ENCODE results near the gene NEK4.
"Not testable (repeated sequence)": the region's sequence is repeated elsewhere in the genome, so short reads cannot be mapped to it uniquely, and the experiment has no call there.

Gene NEK4

DNA sequence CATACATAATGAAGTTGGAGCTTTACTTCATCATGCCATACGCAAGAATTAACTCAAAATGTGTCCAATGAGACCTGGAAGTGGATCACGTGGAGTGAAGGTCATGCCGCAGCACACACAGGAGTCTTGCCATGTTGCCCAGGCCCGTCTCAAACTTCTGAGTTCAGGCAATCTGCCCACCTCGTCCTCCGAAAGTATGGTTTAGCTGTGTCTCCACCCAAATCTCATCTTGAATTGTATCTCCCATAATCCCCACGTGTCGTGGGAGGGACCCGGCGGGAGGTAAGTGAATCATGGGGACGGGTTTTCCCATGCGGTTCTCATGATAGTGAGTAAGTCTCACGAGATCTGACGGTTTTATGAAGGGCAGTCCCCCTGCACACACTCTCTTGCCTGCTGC is 39.1 kb downstream of the NEK4 start:
- no peak for DNase-seq (ENCODE audit: low spot score)

- no peak for DNase-seq (ENCODE audit: low spot score)
Measured at GRCh38 chr3:52730681-52731080, 40.1 kb downstream of the NEK4 start.

- not testable (repeated sequence) for DNase-seq (ENCODE audit: low spot score)
Measured at GRCh38 chr3:52728753-52729152, 42.0 kb downstream of the NEK4 start.

GRCh38 chr3:52724511-52724910 is 46.2 kb downstream of the NEK4 start:
- DNase-seq (ENCODE audit: low spot score): no peak

GRCh38 chr3:52723935-52724334 is 46.8 kb downstream of the NEK4 start:
- DNase-seq (ENCODE audit: low spot score): no peak

DNA sequence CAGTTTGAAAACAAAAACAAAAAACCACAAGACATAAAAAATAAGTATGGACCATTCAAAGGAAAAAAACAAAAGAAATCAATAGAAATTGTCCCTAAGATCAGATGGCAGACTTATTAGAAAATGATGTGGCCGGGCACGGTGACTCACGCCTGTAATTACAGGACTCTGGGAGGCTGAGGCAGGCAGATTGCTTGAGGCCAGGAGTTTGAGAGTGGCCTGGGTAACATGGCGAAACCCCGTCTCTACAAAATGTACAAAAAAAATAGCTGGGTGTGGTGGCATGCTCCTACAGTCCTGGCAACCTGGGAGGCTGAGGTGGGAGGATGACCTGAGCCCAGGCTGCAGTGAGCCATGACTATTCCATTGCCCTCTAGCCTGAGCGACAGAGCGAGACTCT is 48.2 kb downstream of the NEK4 start:
- DNase-seq (ENCODE audit: low spot score): no peak

DNA sequence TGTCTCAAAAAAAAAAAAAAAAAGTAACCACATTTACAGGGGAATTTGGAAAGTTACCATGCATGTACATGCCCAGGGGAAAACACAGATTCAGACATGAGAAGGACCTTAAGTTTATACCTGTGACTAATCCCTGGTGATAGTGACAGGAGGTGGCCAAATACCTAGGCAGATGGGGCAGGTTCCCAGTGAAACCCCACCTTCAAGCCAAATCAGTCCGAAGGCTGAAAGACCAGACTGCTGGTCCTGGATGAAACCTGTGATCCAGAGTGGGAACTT is 49.1 kb downstream of the NEK4 start:
- DNase-seq (ENCODE audit: low spot score): no peak

GRCh38 chr3:52721002-52721729 is 49.6 kb downstream of the NEK4 start:
- no peak for DNase-seq (ENCODE audit: low spot score)

DNA sequence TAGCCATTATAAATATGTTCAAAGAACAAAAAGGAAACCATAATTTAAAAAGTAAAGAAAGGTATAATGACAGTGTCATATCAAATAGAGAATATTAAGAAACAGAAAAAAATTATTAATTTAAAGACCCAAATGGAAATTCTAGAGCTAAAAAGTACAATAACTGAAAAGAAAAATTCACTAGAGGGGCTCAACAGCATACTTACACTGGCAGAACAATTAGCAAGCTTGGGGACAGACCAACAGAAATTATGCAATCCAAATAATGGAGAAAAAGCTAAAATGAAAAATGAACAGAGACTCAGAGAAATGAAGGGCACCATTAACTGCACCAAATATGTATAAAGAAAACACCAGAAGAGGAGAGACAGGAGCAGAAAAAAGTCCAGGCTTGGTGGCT is 51.1 kb downstream of the NEK4 start:
- DNase-seq (ENCODE audit: low spot score): no peak

DNA sequence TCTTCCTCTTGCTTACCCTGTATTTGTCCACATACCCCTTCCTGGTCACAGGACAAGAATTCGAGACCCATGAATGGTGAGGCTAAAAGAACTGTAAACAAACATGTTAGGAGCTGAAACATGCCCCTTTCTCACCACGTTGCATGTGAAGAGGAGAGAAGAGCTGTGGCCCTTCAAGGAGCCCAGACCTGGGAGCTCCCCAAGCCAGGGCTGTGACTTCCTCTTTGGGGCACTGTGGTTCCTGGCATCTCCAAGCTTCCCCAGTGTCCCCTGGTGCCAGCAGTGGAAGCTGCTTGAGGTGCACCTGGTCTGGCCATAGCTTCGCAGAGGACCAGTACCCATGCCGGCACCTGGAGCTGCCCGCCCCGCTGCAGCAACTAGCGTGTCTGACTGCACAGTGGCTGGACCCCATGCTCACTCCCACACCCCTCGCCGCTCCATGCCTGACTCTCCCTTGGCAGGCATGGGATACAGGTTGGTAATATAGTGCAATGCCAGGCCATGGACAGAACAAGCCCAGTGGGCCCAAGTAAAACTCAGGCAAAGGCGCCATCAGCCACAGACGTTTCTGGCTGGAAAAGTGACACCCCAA is 54.9 kb downstream of the NEK4 start:
- DNase-seq (ENCODE audit: low spot score): no peak

DNA sequence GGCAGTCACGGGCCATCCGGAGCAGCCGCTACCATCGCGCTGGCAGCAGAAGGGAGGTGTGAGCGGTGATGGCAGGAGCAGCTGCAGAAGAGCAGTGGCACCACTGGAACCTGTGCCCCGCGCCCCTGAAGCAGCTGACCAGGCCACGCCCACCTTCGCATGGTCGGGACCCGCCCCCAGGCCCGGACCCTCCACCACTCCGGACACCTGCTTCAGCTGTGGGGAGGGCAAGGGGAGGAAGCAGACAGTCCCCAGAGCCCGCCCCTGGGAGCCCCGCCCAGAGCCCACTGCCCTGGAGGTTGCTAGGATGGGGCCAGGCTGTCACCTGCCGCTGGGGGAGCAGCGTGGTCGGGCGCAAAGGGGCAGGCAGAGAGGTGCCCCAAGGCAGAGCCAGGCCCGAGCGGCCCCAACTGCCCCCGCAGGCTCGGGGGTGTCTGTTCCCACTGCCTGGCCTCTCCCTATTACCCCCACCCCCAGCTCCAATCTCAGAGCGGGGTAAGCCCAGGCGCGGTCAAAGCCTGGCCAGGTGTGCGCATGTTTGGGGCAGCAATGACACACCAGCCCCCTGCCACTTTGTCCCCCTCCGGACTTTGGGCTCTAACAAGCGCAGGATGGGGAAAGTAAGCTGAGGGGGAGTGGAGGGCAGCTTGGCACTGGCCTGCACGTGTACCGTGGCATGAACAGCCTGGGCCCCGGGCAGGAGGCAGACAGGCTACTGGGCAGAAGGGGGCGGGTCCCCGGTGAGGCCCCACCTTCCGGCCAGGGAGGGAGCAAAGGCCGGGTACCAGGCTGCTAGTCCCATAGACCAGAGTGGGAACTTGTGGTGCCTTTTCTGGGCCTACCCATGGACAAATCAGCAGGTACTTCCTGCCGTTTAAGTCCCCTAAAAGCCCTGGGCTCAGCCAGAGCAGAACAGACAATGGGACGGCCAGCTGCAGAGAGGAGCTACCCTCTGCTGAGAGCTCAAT is 56.1 kb downstream of the NEK4 start:
- DNase-seq (ENCODE audit: low spot score): no peak

GRCh38 chr3:52712291-52713212 is 58.2 kb downstream of the NEK4 start:
- no peak for DNase-seq (ENCODE audit: low spot score)

DNA sequence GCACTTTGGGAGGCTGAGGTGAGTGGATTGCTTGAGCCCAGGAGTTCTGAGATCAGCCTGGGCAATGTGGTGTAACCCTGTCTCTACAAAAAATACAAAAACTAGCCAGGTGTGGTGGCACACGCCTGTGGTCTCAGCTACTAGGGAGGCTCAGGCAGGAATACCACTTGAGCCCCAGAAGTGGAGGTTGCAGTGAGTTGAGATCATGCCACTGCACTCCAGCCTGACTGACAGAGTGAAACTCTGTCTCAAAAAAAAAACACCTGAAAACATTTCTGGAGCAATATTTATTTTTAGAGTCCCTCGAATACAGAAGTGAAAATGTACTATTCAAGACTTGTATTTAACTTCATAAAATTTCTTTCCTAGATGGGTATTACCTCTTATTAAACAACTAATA is 60.2 kb downstream of the NEK4 start:
- DNase-seq (ENCODE audit: low spot score): no peak

- DNase-seq (ENCODE audit: low spot score): peak; percentile 48
Measured at GRCh38 chr3:52707585-52707984, 63.2 kb downstream of the NEK4 start.

- DNase-seq (ENCODE audit: low spot score): peak; percentile 89
Measured at GRCh38 chr3:52705688-52706686, 64.8 kb downstream of the NEK4 start, which contains the start of the genes GLT8D1 and SPCS1. Gene GLT8D1, minus strand, starts transcription at chr3:52705791. Its CDS starts 5,331 bp downstream, at chr3:52700460. Gene SPCS1, plus strand, starts transcription at chr3:52706106. Its CDS starts 141 bp downstream, at chr3:52706247.

DNA sequence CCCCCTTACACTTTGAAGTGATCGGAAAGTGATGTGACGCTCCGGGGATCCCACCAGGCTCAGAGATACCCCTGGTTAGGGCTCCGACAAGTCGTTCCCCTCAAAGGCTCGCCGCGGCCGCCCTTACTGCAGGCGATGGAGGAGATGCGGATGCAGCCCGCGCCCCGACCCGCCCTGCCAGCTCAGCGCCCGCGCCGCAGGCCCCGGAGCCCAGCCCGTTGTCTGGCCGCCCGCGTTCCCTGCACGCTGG is 65.4 kb downstream of the NEK4 start:
- no peak for DNase-seq (ENCODE audit: low spot score)

DNA sequence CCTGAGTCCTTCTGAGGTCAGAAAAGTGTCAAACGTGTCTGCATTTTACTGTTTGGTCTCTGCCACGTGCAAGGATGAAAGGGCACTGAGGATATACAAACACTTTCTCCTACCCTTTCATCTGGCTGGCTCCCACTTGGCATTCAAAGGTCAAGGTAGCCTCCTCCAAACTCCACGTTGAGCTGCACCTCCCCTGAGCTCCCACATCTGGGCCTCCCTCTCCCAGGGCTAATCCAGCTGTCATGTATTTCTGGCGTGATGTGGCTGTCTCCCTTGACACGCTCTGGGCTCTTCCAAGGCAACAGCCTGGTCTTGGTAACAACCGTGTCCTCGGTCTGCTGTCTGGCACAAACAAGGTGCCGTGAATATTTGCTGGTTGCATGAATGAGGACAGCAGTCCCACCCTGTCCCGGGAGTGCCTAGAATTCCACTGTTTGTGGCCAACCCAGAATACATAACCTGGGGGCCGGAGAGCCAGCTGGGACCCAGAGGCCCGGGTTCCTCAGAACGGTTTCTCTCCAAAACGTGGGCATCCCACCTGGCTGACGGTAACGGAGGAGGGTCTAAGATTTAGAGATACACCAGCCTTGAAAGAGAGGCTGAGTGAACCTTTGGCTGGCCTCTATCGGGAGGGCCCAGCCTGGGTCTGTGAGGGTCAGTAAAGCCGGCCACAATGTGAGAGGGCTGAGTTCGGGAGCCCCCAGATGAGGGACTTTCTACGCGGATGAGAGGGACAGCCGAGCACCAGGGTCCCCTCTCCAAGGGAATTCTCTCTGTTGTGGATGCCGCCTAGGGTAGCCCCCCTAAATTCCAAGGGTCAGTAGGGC is 65.9 kb downstream of the NEK4 start:
- peak; percentile 27 for DNase-seq (ENCODE audit: low spot score)

DNA sequence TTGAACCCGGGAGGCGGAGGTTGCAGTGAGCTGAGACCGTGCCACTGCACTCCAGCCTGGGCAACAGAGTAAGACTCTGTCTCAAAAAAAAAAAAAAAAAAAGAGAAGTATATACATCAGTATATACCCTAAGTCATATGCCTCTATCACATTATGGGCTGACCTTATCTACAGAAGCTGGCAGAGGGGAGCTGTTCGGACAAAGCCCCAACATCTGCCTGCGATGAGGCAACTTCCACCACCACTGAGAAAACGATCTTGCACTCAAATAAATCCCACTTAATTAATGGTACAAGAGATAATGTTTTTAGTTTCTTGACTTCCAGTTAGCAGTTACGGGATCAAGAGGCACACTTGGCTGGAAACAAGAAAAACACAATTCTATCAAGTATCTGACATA is 67.4 kb downstream of the NEK4 start:
- DNase-seq (ENCODE audit: low spot score): no peak

DNA sequence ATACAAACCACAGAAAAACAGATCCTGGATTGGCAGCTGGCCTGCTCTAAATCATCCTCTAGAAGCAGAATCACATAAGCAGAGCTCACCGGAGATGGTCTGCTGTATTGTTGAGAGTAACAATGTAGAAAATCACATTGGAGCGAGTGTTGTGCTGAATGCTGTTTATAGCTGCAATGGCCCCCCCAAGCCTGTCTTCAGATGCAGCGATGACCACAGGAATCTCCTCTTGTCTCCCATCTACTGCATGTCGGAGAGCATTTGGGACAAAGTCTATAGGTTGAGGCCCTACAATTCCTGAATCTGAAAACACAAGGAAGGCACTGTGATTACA is 73.1 kb downstream of the NEK4 start:
- no peak for DNase-seq (ENCODE audit: low spot score)
